ENCODE measurements around the gene HCRTR1.

The HCRTR1 gene

GRCh38 chr1:31661856-31662255, 44.4 kb downstream of the HCRTR1 start:
- Mint-ChIP-seq H3K9me3 (no peaks in the 10 kb centered on the region), H3K36me3 (no peaks in the 10 kb centered on the region), H3K27ac (no peak overlapping the region), H3K27me3 (peaks cover 44% of the 10 kb centered on the region), H3K4me1 (no peaks in the 10 kb centered on the region), H3K4me3 (no peak overlapping the region)
- DNase-seq: no peak
- CTCF ChIA-PET: interaction anchor here (0.7 to 5.8 kb wide), 5 partner anchors 25 to 400 kb away, joined by 3 to 48 read pairs (median 4); no protein-coding TSS in a partner anchor

- DNase-seq: no peak
- H3K36me3 Mint-ChIP-seq: no peaks in the 10 kb centered on the region
- H3K27ac Mint-ChIP-seq: no peak overlapping the region
- H3K4me1 Mint-ChIP-seq: no peaks in the 10 kb centered on the region
- H3K4me3 Mint-ChIP-seq: no peak overlapping the region
- no peaks in the 10 kb centered on the region for H3K9me3 Mint-ChIP-seq
- H3K27me3 Mint-ChIP-seq: peaks cover 40% of the 10 kb centered on the region
- CTCF ChIA-PET: interaction anchor here (1.1 to 5.8 kb wide), 6 partner anchors 8 to 127 kb away, joined by 3 to 48 read pairs (median 9); partner anchors contain the start of gene COL16A1
These were observed 45.0 kb downstream of the HCRTR1 start for GRCh38 chr1:31662463-31662862.

- H3K27ac Mint-ChIP-seq: no peak overlapping the region
- DNase-seq: peak; percentile 61
- no peak overlapping the region for H3K4me3 Mint-ChIP-seq
- H3K9me3 Mint-ChIP-seq: no peaks in the 10 kb centered on the region
- H3K27me3 Mint-ChIP-seq: peaks cover 44% of the 10 kb centered on the region
- CTCF ChIA-PET: interaction anchor here (0.8 to 5.8 kb wide), 16 partner anchors 9 to 399 kb away, joined by 3 to 48 read pairs (median 4); partner anchors contain the start of gene COL16A1
- no peaks in the 10 kb centered on the region for H3K4me1 Mint-ChIP-seq
- H3K36me3 Mint-ChIP-seq: no peaks in the 10 kb centered on the region
These were observed 46.3 kb downstream of the HCRTR1 start for GRCh38 chr1:31663622-31664452.

GRCh38 chr1:31664528-31664927, 47.0 kb downstream of the HCRTR1 start:
- H3K27me3 Mint-ChIP-seq: peaks cover 51% of the 10 kb centered on the region
- H3K9me3 Mint-ChIP-seq: no peaks in the 10 kb centered on the region
- no peak overlapping the region for H3K4me3 Mint-ChIP-seq
- CTCF ChIA-PET: interaction anchor here (0.8 to 5.8 kb wide), 14 partner anchors 9 to 398 kb away, joined by 3 to 48 read pairs (median 4); partner anchors contain the start of gene COL16A1
- no peak overlapping the region for H3K27ac Mint-ChIP-seq
- peaks cover 2% of the 10 kb centered on the region for H3K4me1 Mint-ChIP-seq
- no peak for DNase-seq
- no peaks in the 10 kb centered on the region for H3K36me3 Mint-ChIP-seq

- H3K4me1 Mint-ChIP-seq: peaks cover 7% of the 10 kb centered on the region
- no peak for DNase-seq
- CTCF ChIA-PET: interaction anchor here (1.0 to 5.8 kb wide), 9 partner anchors 8 to 397 kb away, joined by 3 to 48 read pairs (median 4); partner anchors contain the start of gene COL16A1
- no peaks in the 10 kb centered on the region for H3K9me3 Mint-ChIP-seq
- H3K27ac Mint-ChIP-seq: no peak overlapping the region
- H3K36me3 Mint-ChIP-seq: no peaks in the 10 kb centered on the region
- H3K4me3 Mint-ChIP-seq: no peak overlapping the region
- H3K27me3 Mint-ChIP-seq: peaks cover 59% of the 10 kb centered on the region
These were observed 47.9 kb downstream of the HCRTR1 start for GRCh38 chr1:31665234-31665878.

- Mint-ChIP-seq H3K27me3 (peaks cover 64% of the 10 kb centered on the region), H3K4me1 (peaks cover 7% of the 10 kb centered on the region), H3K4me3 (no peak overlapping the region), H3K36me3 (no peaks in the 10 kb centered on the region), H3K9me3 (no peaks in the 10 kb centered on the region), H3K27ac (no peak overlapping the region)
- no peak for DNase-seq
- CTCF ChIA-PET: interaction anchor here (3.8 kb wide), 1 partner anchor 79 kb away, joined by 20 read pairs; no protein-coding TSS in a partner anchor
These were observed 48.9 kb downstream of the HCRTR1 start for GRCh38 chr1:31666263-31666963.

- peaks cover 7% of the 10 kb centered on the region for H3K4me1 Mint-ChIP-seq
- no peak overlapping the region for H3K27ac Mint-ChIP-seq
- no peak overlapping the region for H3K4me3 Mint-ChIP-seq
- no peak for DNase-seq
- H3K36me3 Mint-ChIP-seq: no peaks in the 10 kb centered on the region
- CTCF ChIA-PET: interaction anchor here (3.8 kb wide), 1 partner anchor 78 kb away, joined by 20 read pairs; no protein-coding TSS in a partner anchor
- peaks cover 64% of the 10 kb centered on the region for H3K27me3 Mint-ChIP-seq
- H3K9me3 Mint-ChIP-seq: no peaks in the 10 kb centered on the region
These were observed 49.7 kb downstream of the HCRTR1 start for GRCh38 chr1:31667065-31667785.

GRCh38 chr1:31668303-31668883, 50.9 kb downstream of the HCRTR1 start:
- no peak overlapping the region for H3K4me3 Mint-ChIP-seq
- H3K36me3 Mint-ChIP-seq: no peaks in the 10 kb centered on the region
- no peaks in the 10 kb centered on the region for H3K9me3 Mint-ChIP-seq
- H3K27me3 Mint-ChIP-seq: peaks cover 57% of the 10 kb centered on the region
- no peak overlapping the region for H3K27ac Mint-ChIP-seq
- CTCF ChIA-PET: interaction anchor here (1.1 kb wide), 1 partner anchor 9 kb away, joined by 4 read pairs; no protein-coding TSS in a partner anchor
- DNase-seq: no peak
- H3K4me1 Mint-ChIP-seq: peaks cover 7% of the 10 kb centered on the region

GRCh38 chr1:31669433-31669785, 51.9 kb downstream of the HCRTR1 start:
- DNase-seq: no peak
- H3K9me3 Mint-ChIP-seq: no peaks in the 10 kb centered on the region
- peaks cover 7% of the 10 kb centered on the region for H3K4me1 Mint-ChIP-seq
- peak overlapping the region; percentile 55 for H3K27ac Mint-ChIP-seq
- H3K4me3 Mint-ChIP-seq: no peak overlapping the region
- no peaks in the 10 kb centered on the region for H3K36me3 Mint-ChIP-seq
- CTCF ChIA-PET: interaction anchor here (1.1 to 2.8 kb wide), 3 partner anchors 31 to 119 kb away, joined by 3 to 15 read pairs (median 4); no protein-coding TSS in a partner anchor
- peaks cover 57% of the 10 kb centered on the region for H3K27me3 Mint-ChIP-seq

GRCh38 chr1:31669786-31670592, 52.5 kb downstream of the HCRTR1 start:
- CTCF ChIA-PET: interaction anchor here (1.1 to 2.8 kb wide), 4 partner anchors 30 to 119 kb away, joined by 3 to 15 read pairs (median 4); no protein-coding TSS in a partner anchor
- Mint-ChIP-seq H3K4me1 (peaks cover 7% of the 10 kb centered on the region), H3K9me3 (no peaks in the 10 kb centered on the region), H3K27ac (peak overlapping the region; percentile 55), H3K27me3 (peaks cover 56% of the 10 kb centered on the region), H3K4me3 (no peak overlapping the region), H3K36me3 (no peaks in the 10 kb centered on the region)
- DNase-seq: peak; percentile 29

GRCh38 chr1:31670593-31670964, 53.1 kb downstream of the HCRTR1 start:
- CTCF ChIA-PET: interaction anchor here (1.1 to 2.8 kb wide), 4 partner anchors 30 to 118 kb away, joined by 3 to 15 read pairs (median 4); no protein-coding TSS in a partner anchor
- Mint-ChIP-seq H3K4me1 (peaks cover 7% of the 10 kb centered on the region), H3K9me3 (no peaks in the 10 kb centered on the region), H3K4me3 (no peak overlapping the region), H3K36me3 (no peaks in the 10 kb centered on the region), H3K27ac (no peak overlapping the region), H3K27me3 (peaks cover 57% of the 10 kb centered on the region)
- no peak for DNase-seq

- H3K27me3 Mint-ChIP-seq: peaks cover 56% of the 10 kb centered on the region
- H3K27ac Mint-ChIP-seq: no peak overlapping the region
- peaks cover 7% of the 10 kb centered on the region for H3K4me1 Mint-ChIP-seq
- H3K9me3 Mint-ChIP-seq: no peaks in the 10 kb centered on the region
- H3K36me3 Mint-ChIP-seq: no peaks in the 10 kb centered on the region
- CTCF ChIA-PET: interaction anchor here (1.6 to 2.8 kb wide), 2 partner anchors 29 to 117 kb away, joined by 4 to 15 read pairs; no protein-coding TSS in a partner anchor
- no peak for DNase-seq
- no peak overlapping the region for H3K4me3 Mint-ChIP-seq
These were observed 53.7 kb downstream of the HCRTR1 start for GRCh38 chr1:31671147-31671546.

Measured in activated naive CD4-positive, alpha-beta T cell treated with anti-CD3 and anti-CD28 coated beads, Interleukin-2, amount 10 ng/mL, durations not matched to agents 7 days and 5 days (primary cell).